NCI-H345 treated with DMSO at 0.1 percent for 48 hours (cell line): Measurements from ENCODE around the gene PAIP2.
"Not testable (repeated sequence)": the region's sequence is repeated elsewhere in the genome, so short reads cannot be mapped to it uniquely, and the experiment has no call there.

ENCODE experiments used
- DNase-seq: peaks from one replicate; lab custom pipeline; 2025; ENCODE audit not compliant: unreplicated experiment; lab: John Stamatoyannopoulos, UW

Gene PAIP2

DNA sequence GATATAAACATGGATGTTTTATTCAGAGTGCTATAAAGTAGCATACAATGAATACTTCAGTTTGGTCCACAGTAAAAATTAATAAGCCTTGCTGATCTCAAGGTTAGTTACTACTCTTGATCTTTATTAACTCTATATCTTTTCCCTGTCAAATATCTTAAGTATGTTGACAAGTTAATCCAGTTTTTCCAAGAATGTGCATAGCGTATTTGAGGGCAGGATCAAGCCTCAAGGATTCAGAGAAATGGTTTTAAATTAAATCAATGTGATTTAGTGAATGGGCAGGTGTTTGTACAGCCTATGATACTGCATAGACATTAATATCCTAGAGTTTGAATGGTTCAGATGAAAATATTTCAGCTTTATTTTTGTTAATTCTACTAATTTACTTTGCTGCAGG, 27.4 kb upstream of the PAIP2 start:
- no peak for DNase-seq

DNA sequence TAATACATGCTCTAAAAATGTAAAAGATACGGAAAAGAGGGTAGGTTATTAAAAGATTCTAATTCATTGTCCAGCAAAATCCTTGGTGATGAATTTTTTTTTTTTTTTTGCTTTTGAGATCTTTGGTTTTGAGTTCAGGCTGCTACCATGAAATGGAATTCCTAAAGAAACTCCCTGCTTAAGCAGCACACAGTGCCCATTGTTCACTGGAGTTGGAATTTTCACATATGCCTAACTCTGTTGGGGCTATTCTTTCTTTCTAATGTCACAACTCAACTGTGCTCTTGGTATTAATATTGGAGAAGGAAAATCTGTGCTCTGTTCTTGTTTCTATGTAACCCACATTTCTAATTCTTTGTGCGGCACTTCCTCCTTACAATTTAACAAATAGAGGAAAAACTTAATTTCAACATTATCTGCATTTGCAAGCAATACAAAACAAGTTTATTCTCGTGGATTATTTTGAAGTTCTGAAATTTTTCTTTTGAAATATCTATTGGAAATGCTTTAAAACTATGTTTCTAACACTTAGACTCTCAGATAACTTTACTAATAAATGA, 26.5 kb upstream of the PAIP2 start:
- no peak for DNase-seq

DNA sequence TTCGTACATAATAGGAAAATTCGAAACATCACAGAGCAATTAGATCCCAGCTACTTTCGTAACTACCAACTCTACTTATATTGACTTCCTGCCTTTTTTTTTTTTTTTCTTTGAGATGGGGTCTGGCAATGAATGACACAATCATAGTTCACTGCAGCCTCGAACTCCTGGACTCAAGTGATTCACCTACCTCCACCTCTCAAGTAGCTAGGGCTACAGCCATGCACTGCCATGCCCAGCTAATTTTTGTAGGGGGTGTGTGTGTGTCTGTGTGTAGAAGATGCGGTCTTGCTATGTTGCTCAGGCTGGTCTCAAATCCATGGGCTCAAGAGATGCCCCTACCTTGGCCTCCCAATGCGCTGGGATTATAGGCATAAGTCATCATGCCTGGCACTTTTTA, 5.8 kb upstream of the PAIP2 start:
- no peak for DNase-seq

DNA sequence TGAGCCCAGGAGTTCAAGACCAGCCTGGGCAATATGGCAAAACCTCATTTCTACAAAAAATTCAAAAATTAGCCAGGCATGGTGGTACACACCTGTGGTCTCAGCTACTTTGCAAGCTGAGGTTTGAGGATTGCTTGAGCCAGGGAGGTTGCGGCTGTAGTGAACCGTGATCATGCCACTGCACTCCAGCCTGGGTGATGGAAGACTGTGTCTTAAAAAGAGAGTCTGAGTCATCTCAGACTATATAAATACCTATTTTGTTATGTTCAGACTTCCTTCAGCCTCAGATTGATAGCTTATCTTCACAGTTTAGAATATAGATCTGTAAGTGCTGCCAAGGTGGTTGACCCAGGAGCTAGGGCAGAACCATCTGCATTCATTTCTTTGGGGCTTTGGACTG, 1.6 kb upstream of the PAIP2 start:
- DNase-seq = no peak

GRCh38 chr5:139341187-139341688, 416 bp upstream of the PAIP2 start:
- DNase-seq = no peak

- no peak for DNase-seq
These were observed 719 bp downstream of the PAIP2 start for GRCh38 chr5:139342423-139342723.

- no peak for DNase-seq
These were observed 1.8 kb downstream of the PAIP2 start for GRCh38 chr5:139343476-139343875.

GRCh38 chr5:139344177-139344576, 2.5 kb downstream of the PAIP2 start:
- no peak for DNase-seq

DNA sequence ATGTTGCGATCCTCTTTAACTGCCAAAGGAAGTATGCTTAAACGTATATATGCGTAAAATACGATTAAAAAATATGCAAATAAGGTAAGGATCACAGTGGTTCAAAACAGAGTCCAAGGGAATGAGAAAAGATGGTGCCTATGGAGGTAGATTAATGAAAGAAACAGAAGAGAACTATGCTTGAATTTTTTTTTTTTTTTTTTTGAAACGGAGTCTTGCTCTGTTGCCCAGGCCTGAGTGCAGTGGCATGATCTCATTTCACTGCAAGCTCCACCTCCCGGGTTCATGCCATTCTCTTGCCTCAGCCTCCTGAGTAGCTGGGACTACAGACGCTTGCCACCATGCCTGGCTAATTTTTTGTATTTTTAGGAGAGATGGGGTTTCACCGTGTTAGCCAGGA, 3.8 kb downstream of the PAIP2 start:
- DNase-seq = not testable (repeated sequence)

DNA sequence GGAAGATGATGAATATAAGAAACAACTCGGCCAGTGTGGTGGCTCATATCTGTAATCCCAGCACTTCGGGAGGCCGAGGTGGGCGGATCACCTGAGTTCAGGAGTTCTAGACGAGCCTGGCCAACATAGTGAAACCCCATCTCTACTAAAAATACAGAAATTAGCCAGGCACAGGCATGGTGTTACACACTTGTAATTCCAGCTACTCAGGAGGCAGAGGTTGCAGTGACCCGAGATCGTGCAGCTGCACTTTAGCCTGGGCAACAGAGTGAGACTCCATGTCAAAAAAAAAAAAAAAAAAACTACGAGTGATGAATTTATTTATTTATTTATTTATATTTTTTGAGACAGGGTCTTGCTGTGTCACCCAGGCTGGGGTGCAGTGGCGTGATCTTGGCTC, 6.2 kb downstream of the PAIP2 start:
- not testable (repeated sequence) for DNase-seq

DNA sequence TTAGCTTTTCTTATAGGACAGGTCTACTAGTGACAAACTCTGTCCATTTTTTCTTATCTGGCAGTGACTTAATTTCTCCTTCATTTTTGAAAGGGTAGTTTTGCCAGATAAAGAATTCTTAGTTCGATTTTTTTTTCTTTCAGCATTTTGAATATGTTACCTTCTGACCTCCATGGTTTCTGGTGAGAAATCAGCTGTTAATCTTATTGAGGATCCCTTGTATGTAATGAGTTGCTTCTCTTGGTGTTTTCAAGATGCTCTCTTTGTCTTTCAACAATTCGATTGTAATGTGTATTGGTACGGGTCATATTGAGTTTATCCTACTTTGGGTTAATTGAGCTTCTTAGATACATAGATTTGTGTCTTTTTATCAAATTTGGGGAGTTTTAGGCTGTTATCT, 12.5 kb downstream of the PAIP2 start:
- no peak for DNase-seq

- DNase-seq = not testable (repeated sequence)
These were observed 14.2 kb downstream of the PAIP2 start for GRCh38 chr5:139355900-139356299.

DNA sequence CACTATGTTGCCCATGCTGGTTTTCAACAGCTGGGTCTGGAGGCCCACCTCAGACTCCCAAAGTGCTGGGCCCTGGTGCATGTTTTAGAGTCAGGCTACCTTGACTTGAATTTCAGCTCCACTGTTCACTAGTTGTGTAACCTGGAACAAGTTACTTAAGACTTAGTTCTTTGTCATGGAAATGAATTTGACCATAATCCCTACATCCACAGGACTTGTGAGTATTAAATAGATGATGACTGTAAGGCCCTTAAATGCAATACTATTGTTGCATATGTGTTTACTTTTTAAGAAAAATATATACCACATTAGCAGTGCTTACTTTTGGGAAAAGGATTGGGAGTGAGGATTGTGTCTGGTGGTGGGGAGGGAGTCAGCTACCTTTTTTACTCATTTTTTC, 16.4 kb downstream of the PAIP2 start:
- no peak for DNase-seq

DNA sequence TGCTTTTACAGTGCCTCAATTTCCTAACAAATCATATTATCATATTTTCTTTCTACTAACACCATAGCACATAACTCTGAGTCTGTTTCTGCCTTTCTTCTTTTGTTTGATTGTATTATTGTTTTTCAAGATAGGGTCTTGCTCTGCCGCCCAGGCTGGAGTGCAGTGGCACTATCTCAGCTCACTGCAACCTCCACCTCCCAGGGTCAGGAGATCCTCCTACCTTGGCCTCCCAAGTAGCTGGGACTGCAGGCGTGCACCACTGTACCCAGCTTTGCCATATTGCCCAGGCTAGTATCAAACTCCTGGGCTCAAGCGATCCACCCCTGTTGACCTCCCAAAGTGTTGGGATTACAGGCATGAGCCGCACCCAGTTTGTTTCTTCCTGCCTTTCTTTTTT, 18.7 kb downstream of the PAIP2 start:
- DNase-seq = no peak

DNA sequence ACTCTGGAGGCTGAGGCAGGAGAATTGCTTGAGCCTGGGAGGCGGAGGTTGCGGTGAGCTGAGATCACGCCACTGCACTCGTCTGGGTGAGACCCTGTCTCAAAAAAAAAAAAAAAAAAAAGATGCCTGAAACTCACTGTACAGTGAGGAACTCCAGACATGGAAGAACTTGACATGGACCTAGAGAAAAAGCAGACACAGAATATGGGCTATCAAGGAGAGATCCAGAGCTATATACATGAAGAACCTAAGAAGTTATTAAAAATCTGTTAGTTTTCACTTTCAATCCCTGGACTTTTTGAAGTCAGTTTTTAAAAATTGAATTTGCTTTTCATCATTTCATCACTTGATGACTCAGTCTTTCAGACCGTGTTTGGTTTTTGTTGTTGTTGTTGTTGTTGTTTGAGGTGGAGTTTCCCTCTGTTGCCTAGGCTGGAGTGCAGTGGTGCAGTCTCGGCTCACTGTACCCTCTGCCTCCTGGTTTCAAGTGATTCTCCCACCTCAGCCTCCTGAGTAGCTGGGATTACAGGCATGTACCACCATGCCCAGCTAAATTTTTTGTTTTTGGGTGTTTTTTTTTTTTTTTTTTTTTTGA, 20.3 kb downstream of the PAIP2 start:
- no peak for DNase-seq

DNA sequence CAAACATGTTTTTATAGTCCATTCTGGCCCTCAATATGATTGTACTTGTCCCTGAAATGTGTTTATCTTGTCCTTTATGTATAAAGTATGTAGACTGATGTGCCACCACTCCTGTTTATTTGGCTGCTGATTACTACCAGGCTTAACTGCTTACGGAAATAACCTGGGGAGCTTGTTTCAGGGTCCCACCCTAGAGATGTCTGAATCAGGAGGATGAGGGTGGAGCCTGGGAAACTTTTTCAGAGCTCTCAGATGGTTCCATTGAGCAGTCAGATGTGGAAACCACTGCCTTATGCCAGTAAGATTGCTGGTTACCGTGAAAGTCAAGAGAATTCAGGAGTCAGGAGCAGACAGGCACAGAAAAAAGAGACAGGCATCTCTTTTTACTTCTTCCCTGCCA, 22.3 kb downstream of the PAIP2 start:
- DNase-seq = no peak

- no peak for DNase-seq
These were observed 22.8 kb downstream of the PAIP2 start for GRCh38 chr5:139364466-139364865.

GRCh38 chr5:139368613-139369012, 27.0 kb downstream of the PAIP2 start:
- no peak for DNase-seq

DNA sequence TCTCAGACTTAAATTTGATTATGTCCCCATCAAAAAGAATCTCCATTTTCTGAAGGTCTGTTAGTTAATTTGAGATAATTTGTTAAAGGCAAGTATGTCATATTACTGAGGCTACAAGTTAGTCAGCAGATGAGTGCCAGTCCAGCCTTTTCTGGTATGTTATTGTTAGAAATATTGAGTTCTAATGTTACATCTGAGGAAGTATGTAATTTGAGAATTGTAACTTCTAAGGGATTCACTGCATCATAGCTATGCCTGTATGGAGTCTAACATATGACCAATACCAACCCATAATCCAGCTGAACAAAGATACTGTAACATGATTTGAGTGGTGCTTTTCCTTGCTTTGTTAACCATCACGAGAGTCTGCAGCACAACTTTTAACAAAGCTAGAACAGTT, 27.5 kb downstream of the PAIP2 start:
- no peak for DNase-seq

DNA sequence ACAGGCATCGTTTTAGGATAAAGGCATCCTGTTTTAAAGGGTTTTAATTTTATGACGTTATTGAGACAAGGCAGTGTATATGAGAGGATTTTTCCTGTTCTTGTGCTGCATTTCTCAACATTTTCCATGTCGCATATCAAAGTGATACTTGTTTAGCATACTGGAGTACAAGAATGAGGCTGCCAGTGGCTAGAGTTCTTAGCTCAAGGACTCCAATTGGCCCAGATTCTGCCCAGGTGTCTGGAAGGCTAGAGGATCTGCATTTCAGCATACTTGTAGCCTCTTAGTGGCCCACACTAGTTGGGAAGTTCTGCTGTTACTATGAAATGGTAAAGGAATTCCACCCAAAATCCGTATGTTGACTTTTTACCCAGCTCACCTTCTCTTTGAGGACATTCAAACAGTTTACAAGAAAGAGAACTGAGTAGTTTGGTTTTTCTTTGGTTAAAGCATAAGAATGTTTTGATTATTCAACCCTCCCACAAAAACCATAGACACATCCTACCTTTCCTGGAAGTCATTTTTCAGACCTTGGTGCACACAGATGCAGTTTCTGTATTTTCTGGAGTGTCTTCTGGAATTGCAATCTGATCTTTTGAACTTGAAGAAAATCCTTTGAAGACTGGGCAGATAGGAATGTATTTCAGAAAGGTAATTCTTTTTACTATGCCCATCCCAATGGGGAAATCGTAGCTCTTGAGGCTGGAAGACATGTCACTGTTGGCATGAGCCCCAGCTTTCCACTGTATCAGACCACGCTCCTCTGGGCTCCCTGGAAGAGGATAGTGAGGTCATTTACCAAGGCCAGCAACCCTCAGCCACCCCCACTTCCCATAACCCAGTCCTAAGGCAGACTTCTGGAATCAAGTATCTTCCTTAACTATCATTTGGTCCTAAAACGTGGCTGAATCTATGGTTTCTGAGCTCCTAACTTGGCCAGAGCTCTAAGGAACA, 30.1 kb downstream of the PAIP2 start:
- no peak for DNase-seq

DNA sequence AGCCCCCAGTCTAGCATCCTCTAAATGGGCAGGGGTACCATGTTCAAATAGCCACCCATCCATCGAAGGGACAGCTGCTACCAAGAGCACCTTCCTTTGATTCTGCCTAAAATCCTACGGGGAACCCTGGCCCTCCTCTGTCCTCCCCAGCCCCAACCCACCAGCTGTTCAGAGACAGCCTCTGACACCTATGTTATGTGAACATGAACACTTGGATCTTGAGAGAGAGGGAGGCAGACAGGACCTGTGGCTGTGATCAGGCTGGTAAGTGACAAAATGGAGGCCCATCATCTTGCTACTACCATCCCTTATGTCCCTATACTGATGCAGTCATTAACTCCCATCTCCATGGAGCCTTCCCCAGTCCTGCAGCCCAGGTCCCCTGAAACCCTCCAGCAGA, 33.3 kb downstream of the PAIP2 start:
- DNase-seq = no peak

GRCh38 chr5:139376364-139376763, 34.7 kb downstream of the PAIP2 start:
- DNase-seq = no peak
